Body of pancreas (tissue), 4 donors: ENCODE results near the gene DGKQ.

Experiments used
- CTCF ChIP-seq, 7 experiments: fragments of 450-650 bp in 4 of 7; fragments of 200-600 bp in 3 of 7; sonication (generic) in 3 of 7; IDR thresholded peaks; one replicate each; pipeline ENCODE4 v1.5.1; 2016 to 2019; ENCODE audit warnings: antibody characterized with exemption in 7 of 7
- POLR2A ChIP-seq, 3 donors: fragments of 450-650 bp; IDR thresholded peaks; one replicate each; pipeline ENCODE4 v1.6.1; 2016; ENCODE audit warnings: antibody characterized with exemption in 3 of 3, mild to moderate bottlenecking in 2 of 3

DNA sequence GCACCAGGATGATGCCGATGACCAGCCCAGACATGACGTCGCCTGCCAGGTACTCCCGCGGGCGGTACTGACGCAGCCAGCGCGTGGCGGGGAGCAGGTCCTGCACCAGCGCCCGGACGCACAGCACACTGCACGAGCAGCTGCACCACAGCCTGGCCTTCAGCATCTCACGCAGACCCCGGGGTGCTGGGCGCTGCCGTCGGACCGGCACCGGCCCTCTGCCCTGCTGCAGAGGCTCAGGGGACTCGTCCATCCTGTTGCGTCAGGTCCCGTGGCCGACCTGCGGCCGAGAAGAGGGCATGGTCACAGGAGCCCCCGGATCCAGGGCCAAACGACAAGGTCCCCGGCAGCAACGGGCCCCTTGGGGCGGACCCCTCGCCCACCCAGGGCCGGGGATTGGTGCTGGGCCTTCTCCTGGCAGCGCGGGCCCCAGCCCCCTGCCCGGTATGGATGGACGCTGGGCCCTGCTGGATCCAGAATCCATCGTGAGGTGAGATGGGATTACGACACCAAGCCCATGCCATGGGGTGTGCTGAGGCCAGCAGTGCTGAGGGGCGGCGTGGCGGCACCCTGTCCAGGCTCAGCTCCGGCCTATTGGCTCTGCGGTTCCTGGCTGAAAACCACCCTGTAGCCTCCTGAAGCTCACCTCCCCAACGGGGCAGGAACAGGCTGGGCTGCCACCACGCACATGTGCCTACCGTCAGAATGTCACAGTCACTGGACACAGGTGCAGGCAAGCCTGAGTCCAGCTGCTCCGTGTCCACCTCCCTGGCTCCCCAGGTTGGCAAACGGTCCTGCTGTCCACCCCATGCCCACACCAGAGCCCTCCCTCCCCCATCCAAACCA is 18.3 kb upstream of the DGKQ start:
- TF ChIP-seq CTCF (IDR thresholded peaks at IDR 0.05): no peak
- TF ChIP-seq POLR2A (IDR thresholded peaks at IDR 0.05): no peak
